Upper lobe of right lung (tissue), 1 donor: ENCODE data around the gene RPSA. TPM values are rescaled to one million over a fixed set of nuclear protein-coding genes. Genes with fewer than 3 reads are reported as not detected.

Experiments used
- ATAC-seq: fragments of 200-7000 bp; cut with Tn5 transposase; one replicate; pipeline ENCODE4 v1.9.1; 2020; ENCODE audit warnings: mild to moderate bottlenecking, moderate library complexity
- DNase-seq: peaks from one replicate; pipeline ENCODE4 v3.0.0-alpha.2; 2020
- H3K27ac ChIP-seq: fragments of 200-600 bp; one replicate; pipeline ENCODE4 v1.8.0; 2022
- H3K27me3 ChIP-seq: fragments of 200-600 bp; one replicate; pipeline ENCODE4 v1.8.0; 2022; ENCODE audit warnings: mild to moderate bottlenecking
- H3K36me3 ChIP-seq: fragments of 200-600 bp; one replicate; pipeline ENCODE4 v1.8.0; 2022
- H3K4me1 ChIP-seq: fragments of 200-600 bp; one replicate; pipeline ENCODE4 v1.8.0; 2022
- H3K4me3 ChIP-seq: fragments of 200-600 bp; one replicate; pipeline ENCODE4 v1.8.0; 2022; ENCODE audit warnings: mild to moderate bottlenecking
- H3K9me3 ChIP-seq: fragments of 200-600 bp; one replicate; pipeline ENCODE4 v1.8.0; 2022
- intact Hi-C: fragments of 100-400 bp; cut with DNase I; formaldehyde crosslinking; loops from one replicate; pipeline ENCODE4 v1.11.0; 2022
- total RNA-seq: library from RNA; stranded (reverse); fragmentation: NEBNext Ultra II Directional; extraction: Animal tissue kit (Norgen Biotek cat#: 25700); gene quantifications from one replicate; pipeline ENCODE4 v1.2.1, GENCODE V29; 2021
- TF ChIP-seq, protein P1 (sequence below): fragments of 200-600 bp; IDR thresholded peaks from one replicate; pipeline ENCODE4 v1.8.0; 2022; ENCODE audit warnings: antibody characterized with exemption
- donor health status: DM: no; HTN: yes; CAD: no; lungs with severe emphysema.

Gene RPSA
- total RNA-seq, 1 donor from 2014 or later, result 732 TPM

GRCh38 chr3:39381432-39381831, 25.1 kb upstream of the RPSA start:
- Histone ChIP-seq H3K27me3 (no peaks in the 10 kb centered on the region), H3K4me3 (no peak overlapping the region), H3K4me1 (peaks cover 13% of the 10 kb centered on the region), H3K9me3 (no peaks in the 10 kb centered on the region), H3K36me3 (no peaks in the 10 kb centered on the region), H3K27ac (no peak overlapping the region)
- no peak for DNase-seq
- TF ChIP-seq, protein P1, sequence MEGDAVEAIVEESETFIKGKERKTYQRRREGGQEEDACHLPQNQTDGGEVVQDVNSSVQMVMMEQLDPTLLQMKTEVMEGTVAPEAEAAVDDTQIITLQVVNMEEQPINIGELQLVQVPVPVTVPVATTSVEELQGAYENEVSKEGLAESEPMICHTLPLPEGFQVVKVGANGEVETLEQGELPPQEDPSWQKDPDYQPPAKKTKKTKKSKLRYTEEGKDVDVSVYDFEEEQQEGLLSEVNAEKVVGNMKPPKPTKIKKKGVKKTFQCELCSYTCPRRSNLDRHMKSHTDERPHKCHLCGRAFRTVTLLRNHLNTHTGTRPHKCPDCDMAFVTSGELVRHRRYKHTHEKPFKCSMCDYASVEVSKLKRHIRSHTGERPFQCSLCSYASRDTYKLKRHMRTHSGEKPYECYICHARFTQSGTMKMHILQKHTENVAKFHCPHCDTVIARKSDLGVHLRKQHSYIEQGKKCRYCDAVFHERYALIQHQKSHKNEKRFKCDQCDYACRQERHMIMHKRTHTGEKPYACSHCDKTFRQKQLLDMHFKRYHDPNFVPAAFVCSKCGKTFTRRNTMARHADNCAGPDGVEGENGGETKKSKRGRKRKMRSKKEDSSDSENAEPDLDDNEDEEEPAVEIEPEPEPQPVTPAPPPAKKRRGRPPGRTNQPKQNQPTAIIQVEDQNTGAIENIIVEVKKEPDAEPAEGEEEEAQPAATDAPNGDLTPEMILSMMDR, result no peak
- ATAC-seq, result no peak
- intact Hi-C loops, result no loop called here

- Histone ChIP-seq H3K4me3 (peak within 1 kb of the TSS; percentile 75), H3K36me3 (no peaks in the 10 kb centered on the region), H3K27ac (peak within 1 kb of the TSS; percentile 95), H3K27me3 (no peaks in the 10 kb centered on the region), H3K4me1 (peaks cover 13% of the 10 kb centered on the region), H3K9me3 (no peaks in the 10 kb centered on the region)
- intact Hi-C loops, result no loop called here
- ATAC-seq, result peak; percentile 87
- peak; percentile 93 for DNase-seq
- TF ChIP-seq, protein P1, result peak; percentile 46
These were observed 23.3 kb upstream of the RPSA start, which contains the start of gene SLC25A38 for GRCh38 chr3:39383045-39383880. Gene SLC25A38 (plus strand): TSS chr3:39383370. CDS start chr3:39383725, 355 bp downstream.

DNA sequence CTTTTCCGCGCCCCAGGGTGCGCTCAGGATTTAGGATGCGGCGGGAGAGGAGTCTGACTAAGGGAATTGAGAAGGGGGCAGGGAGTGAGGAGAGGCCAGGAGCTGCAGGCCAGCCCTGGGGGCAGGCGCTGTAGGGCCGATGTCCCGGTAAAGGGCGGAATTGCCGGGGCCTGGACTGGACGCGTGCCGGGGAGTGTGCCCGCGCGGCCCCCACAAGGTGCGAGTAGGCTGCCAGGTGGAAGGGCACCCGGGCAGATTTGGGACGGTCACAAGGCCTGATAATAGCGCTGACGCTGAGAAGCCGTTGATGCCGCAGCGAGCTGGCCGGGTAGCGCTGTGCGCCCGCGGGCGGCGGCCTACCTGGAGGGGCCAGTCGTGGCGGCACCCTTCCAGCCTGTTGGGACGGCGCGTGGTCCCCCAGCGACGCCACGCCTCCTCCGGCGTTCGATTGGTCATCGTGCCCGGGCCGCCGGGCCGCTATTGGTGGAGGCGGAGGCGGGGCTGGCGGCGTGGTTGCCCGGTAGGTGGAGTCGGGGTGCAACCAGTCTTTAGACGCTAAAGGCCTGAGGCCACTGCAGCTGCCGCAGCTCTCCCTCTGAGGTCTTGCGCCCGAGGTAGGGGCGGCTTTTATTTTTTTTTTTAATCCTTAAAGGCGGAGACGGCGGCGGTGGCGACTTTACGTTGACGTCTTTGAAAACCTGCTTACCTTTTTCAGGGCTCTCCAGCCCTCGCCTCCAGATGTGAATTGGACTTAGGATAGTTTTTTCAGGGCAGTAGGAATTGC, 22.4 kb upstream of the RPSA start:
- no peaks in the 10 kb centered on the region for H3K27me3 ChIP-seq
- peak overlapping the region; percentile 95 for H3K27ac ChIP-seq
- H3K4me3 ChIP-seq, result peak overlapping the region; percentile 75
- ATAC-seq (peak; percentile 97), DNase-seq (peak; percentile 99)
- intact Hi-C loops, result no loop called here
- H3K9me3 ChIP-seq, result no peaks in the 10 kb centered on the region
- TF ChIP-seq, protein P1, result no peak
- peaks cover 2% of the 10 kb centered on the region for H3K36me3 ChIP-seq
- peaks cover 13% of the 10 kb centered on the region for H3K4me1 ChIP-seq

DNA sequence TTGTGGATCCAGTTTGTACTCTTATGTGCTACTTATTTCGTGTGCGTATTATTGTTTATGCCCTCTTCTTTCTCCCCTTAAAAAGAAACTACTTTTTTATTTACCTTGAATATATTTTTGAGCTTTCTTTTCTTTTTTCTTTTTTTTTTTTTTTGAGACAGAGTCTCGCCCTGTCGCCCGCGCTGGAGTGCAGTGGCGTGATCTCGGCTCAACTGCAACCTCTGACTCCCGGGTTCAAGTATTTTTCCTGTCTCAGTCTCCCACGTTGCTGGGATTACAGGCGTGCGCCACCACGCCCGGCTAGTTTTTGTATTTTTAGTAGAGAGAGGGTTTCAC, 21.9 kb upstream of the RPSA start:
- Histone ChIP-seq H3K36me3 (peaks cover 7% of the 10 kb centered on the region), H3K4me1 (peaks cover 13% of the 10 kb centered on the region), H3K9me3 (no peaks in the 10 kb centered on the region), H3K27ac (peak overlapping the region; percentile 95), H3K27me3 (no peaks in the 10 kb centered on the region), H3K4me3 (peak overlapping the region; percentile 75)
- TF ChIP-seq, protein P1, result no peak
- no peak for ATAC-seq
- intact Hi-C loops, result no loop called here
- no peak for DNase-seq

GRCh38 chr3:39385456-39386090, 20.9 kb upstream of the RPSA start:
- Histone ChIP-seq H3K4me1 (peaks cover 13% of the 10 kb centered on the region), H3K27ac (no peak overlapping the region), H3K27me3 (no peaks in the 10 kb centered on the region), H3K4me3 (no peak overlapping the region), H3K36me3 (peaks cover 17% of the 10 kb centered on the region), H3K9me3 (no peaks in the 10 kb centered on the region)
- no peak for DNase-seq
- TF ChIP-seq, protein P1, result no peak
- ATAC-seq, result no peak
- intact Hi-C loops, result no loop called here
